ENCODE measurements around the gene METAP2.
A peak's percentile ranks its signal among the peaks of the same experiment; 100 is the strongest.

METAP2 gene

GRCh38 chr12:95548056-95548538 lies 74.1 kb downstream of the METAP2 start (continued):
- no peak for TF ChIP-seq ZFP41 (tag by site-specific recombination; IDR thresholded peaks at IDR 0.05; ENCODE audit: borderline replicate concordance)
- no peak for TF ChIP-seq ZNF416 (tag by site-specific recombination; IDR thresholded peaks at IDR 0.05)
- no peak for TF ChIP-seq ZNF654 (tag by site-specific recombination; IDR thresholded peaks at IDR 0.05; ENCODE audit: low read depth)
- TF ChIP-seq ZSCAN30 (tag by site-specific recombination; IDR thresholded peaks at IDR 0.05): no peak
- no peak for TF ChIP-seq KLF10 (tag by site-specific recombination; IDR thresholded peaks at IDR 0.05)
- TF ChIP-seq SCRT2 (tag by site-specific recombination; IDR thresholded peaks at IDR 0.05): peak; percentile 72
- TF ChIP-seq HOXD13 (CRISPR knock-in tag; IDR thresholded peaks at IDR 0.05; ENCODE audit: borderline replicate concordance): no peak
- TF ChIP-seq ZNF571 (tag by site-specific recombination; IDR thresholded peaks at IDR 0.05): no peak
- TF ChIP-seq KLF1 (tag by site-specific recombination; IDR thresholded peaks at IDR 0.05): peak; percentile 64; the same call in 1 of the 2 replicates
- TF ChIP-seq ZNF513 (tag by site-specific recombination; IDR thresholded peaks at IDR 0.05): no peak
- no peak for TF ChIP-seq ZNF830 (tag by site-specific recombination; IDR thresholded peaks at IDR 0.05; ENCODE audit: low read depth)
- no peak for TF ChIP-seq ZNF473 (tag by site-specific recombination; IDR thresholded peaks at IDR 0.05)
- no peak for TF ChIP-seq ZNF391 (tag by site-specific recombination; IDR thresholded peaks at IDR 0.05; ENCODE audit: borderline replicate concordance, low read depth)
- TF ChIP-seq ZNF202 (tag by site-specific recombination; IDR thresholded peaks at IDR 0.05; ENCODE audit: borderline replicate concordance): no peak
- peak; percentile 25; the same call in 1 of the 2 replicates for TF ChIP-seq KLF9 (tag by site-specific recombination; IDR thresholded peaks at IDR 0.05; ENCODE audit: low read depth)
- no peak for TF ChIP-seq MYNN (tag by site-specific recombination; IDR thresholded peaks at IDR 0.05; ENCODE audit: borderline replicate concordance)
- TF ChIP-seq ZNF426 (tag by site-specific recombination; IDR thresholded peaks at IDR 0.05): no peak
- TF ChIP-seq ZNF521 (tag by site-specific recombination; IDR thresholded peaks at IDR 0.05): no peak
- no peak for TF ChIP-seq ZNF132 (tag by site-specific recombination; IDR thresholded peaks at IDR 0.05; ENCODE audit: borderline replicate concordance)
- peak; percentile 12; the same call in 1 of the 2 replicates for TF ChIP-seq KLF7 (tag by site-specific recombination; IDR thresholded peaks at IDR 0.05; ENCODE audit: borderline replicate concordance)
- no peak for TF ChIP-seq PBX3 (CRISPR knock-in tag; IDR thresholded peaks at IDR 0.05)
- TF ChIP-seq GLIS1 (tag by site-specific recombination; IDR thresholded peaks at IDR 0.05): no peak; the same call in 1 of the 2 replicates

GRCh38 chr12:95548539-95549391 lies 74.8 kb downstream of the METAP2 start:
- Histone ChIP-seq H3K4me3 (ENCODE audit: low read depth, low read length) (peak overlapping the region; percentile 82), H3K36me3 (ENCODE audit: control insufficient read depth in 2 of 2, insufficient read depth in 1 of 2, low read length in 2 of 2) (no peaks in the 10 kb centered on the region), H3K4me1 (ENCODE audit: control insufficient read depth, insufficient read depth, low read length) (peaks cover 30% of the 10 kb centered on the region), H3K27ac (ENCODE audit: extremely low read depth, low read depth, low read length) (peak overlapping the region; percentile 75), H3K9me3 (ENCODE audit: control insufficient read depth, insufficient read depth, low read depth, low read length) (no peaks in the 10 kb centered on the region)
- ChIA-PET POLR2A (no interaction called here), CTCF (interaction anchor here (0.6 to 1.2 kb wide), 2 partner anchors 14 to 268 kb away, joined by 3 to 12 read pairs; no protein-coding TSS in a partner anchor)
- TF ChIP-seq PATZ1 (tag by site-specific recombination; IDR thresholded peaks at IDR 0.05) (peak; percentile 76; the same call in 1 of the 2 replicates), REST (tag by site-specific recombination; IDR thresholded peaks at IDR 0.05) (peak; percentile 15; the same call in 1 of the 2 replicates), SP3 (tag by site-specific recombination; IDR thresholded peaks at IDR 0.05) (no peak), ZFP41 (tag by site-specific recombination; IDR thresholded peaks at IDR 0.05; ENCODE audit: borderline replicate concordance) (no peak), ZSCAN23 (tag by site-specific recombination; IDR thresholded peaks at IDR 0.05) (no peak)

Data from HEK293 (cell line).